ENCODE results near the gene FGD6. TPM values are rescaled to one million over a fixed set of nuclear protein-coding genes. Genes with fewer than 3 reads are reported as not detected.

The FGD6 gene
- polyA plus RNA-seq, 1 donor (not counting 4 experiments of a cell fraction or from before 2014, with no cell fraction given), result 54.2 TPM

- Histone ChIP-seq H3K27me3 (ENCODE audit: control insufficient read depth, extremely low read depth, insufficient read depth, low read length) (no peaks in the 10 kb centered on the region), H3K9ac (ENCODE audit: control insufficient read depth, extremely low read depth, insufficient read depth, low read length) (no peak overlapping the region), H3K4me1 (ENCODE audit: control insufficient read depth, extremely low read depth, insufficient read depth, low read length) (peaks cover 14% of the 10 kb centered on the region), H3K27ac (ENCODE audit: control insufficient read depth, insufficient read depth, low read length) (no peak overlapping the region), H3K36me3 (ENCODE audit: control insufficient read depth in 2 of 2, extremely low read depth in 1 of 2, insufficient read depth in 2 of 2, low read length in 2 of 2) (peaks cover 7 to 13% of the 10 kb centered on the region in 2 experiments), H4K20me1 (ENCODE audit: control insufficient read depth, extremely low read depth, insufficient read depth, low read length) (no peaks in the 10 kb centered on the region), H3K9me1 (ENCODE audit: control insufficient read depth, extremely low read depth, insufficient read depth, low read length) (no peaks in the 10 kb centered on the region), H3K79me2 (ENCODE audit: control insufficient read depth, insufficient read depth, low read length) (peaks cover 71% of the 10 kb centered on the region), H3K4me3 (ENCODE audit: control insufficient read depth in 2 of 3, extremely low read depth in 1 of 3, insufficient read depth in 2 of 3, low read depth in 1 of 3, low read length in 3 of 3) (no peak overlapping the region), H2AFZ (ENCODE audit: control insufficient read depth, low read length) (no peak overlapping the region), H3K4me2 (ENCODE audit: control insufficient read depth, extremely low read depth, insufficient read depth, low read depth, low read length) (no peak overlapping the region), H3K9me3 (ENCODE audit: control insufficient read depth, low read depth, low read length) (no peaks in the 10 kb centered on the region)
- FAIRE-seq (no peak), DNase-seq (ENCODE audit: low read depth, low spot score) (no peak)
- dilution Hi-C loops (cut with MboI; ENCODE audit: extremely low pct_ligation_motif_present, low sequenced_read_pairs), result loop anchor here (5.0 kb wide), 1 partner anchor 43 kb away; no protein-coding TSS in a partner anchor
- no peak for TF ChIP-seq EZH2 (IDR thresholded peaks at IDR 0.05; ENCODE audit: low read length)
- no peak for TF ChIP-seq CTCF (optimal IDR thresholded peaks at IDR 0.05 in 1 of 3, IDR thresholded peaks at IDR 0.05 in 1 of 3, conservative IDR thresholded peaks at IDR 0.05 in 1 of 3; ENCODE audit: extremely low read depth in 1 of 3, insufficient read depth in 2 of 3, low read length in 3 of 3)
Measured at GRCh38 chr12:95164656-95165055, 52.6 kb downstream of the FGD6 start.

- TF ChIP-seq CTCF (optimal IDR thresholded peaks at IDR 0.05 in 1 of 3, IDR thresholded peaks at IDR 0.05 in 1 of 3, conservative IDR thresholded peaks at IDR 0.05 in 1 of 3; ENCODE audit: extremely low read depth in 1 of 3, insufficient read depth in 2 of 3, low read length in 3 of 3), result no peak
- TF ChIP-seq EZH2 (IDR thresholded peaks at IDR 0.05; ENCODE audit: low read length), result no peak
- H3K27ac ChIP-seq (ENCODE audit: control insufficient read depth, insufficient read depth, low read length), result no peak overlapping the region
- dilution Hi-C loops (cut with MboI; ENCODE audit: extremely low pct_ligation_motif_present, low sequenced_read_pairs), result no loop called here
- DNase-seq (ENCODE audit: low read depth, low spot score) (no peak), FAIRE-seq (no peak)
- no peak overlapping the region for H3K9ac ChIP-seq (ENCODE audit: control insufficient read depth, extremely low read depth, insufficient read depth, low read length)
- peaks cover 48% of the 10 kb centered on the region for H3K79me2 ChIP-seq (ENCODE audit: control insufficient read depth, insufficient read depth, low read length)
- peaks cover 6 to 7% of the 10 kb centered on the region in 2 experiments for H3K36me3 ChIP-seq (ENCODE audit: control insufficient read depth in 2 of 2, extremely low read depth in 1 of 2, insufficient read depth in 2 of 2, low read length in 2 of 2)
- H3K4me1 ChIP-seq (ENCODE audit: control insufficient read depth, extremely low read depth, insufficient read depth, low read length), result no peaks in the 10 kb centered on the region
- no peaks in the 10 kb centered on the region for H3K9me1 ChIP-seq (ENCODE audit: control insufficient read depth, extremely low read depth, insufficient read depth, low read length)
- no peaks in the 10 kb centered on the region for H3K9me3 ChIP-seq (ENCODE audit: control insufficient read depth, low read depth, low read length)
- H2AFZ ChIP-seq (ENCODE audit: control insufficient read depth, low read length), result no peak overlapping the region
- no peak overlapping the region for H3K4me2 ChIP-seq (ENCODE audit: control insufficient read depth, extremely low read depth, insufficient read depth, low read depth, low read length)
- H3K4me3 ChIP-seq (ENCODE audit: control insufficient read depth in 2 of 3, extremely low read depth in 1 of 3, insufficient read depth in 2 of 3, low read depth in 1 of 3, low read length in 3 of 3), result no peak overlapping the region
- no peaks in the 10 kb centered on the region for H3K27me3 ChIP-seq (ENCODE audit: control insufficient read depth, extremely low read depth, insufficient read depth, low read length)
- no peaks in the 10 kb centered on the region for H4K20me1 ChIP-seq (ENCODE audit: control insufficient read depth, extremely low read depth, insufficient read depth, low read length)
Measured at GRCh38 chr12:95158919-95159318, 58.3 kb downstream of the FGD6 start.

Measured in keratinocyte (primary cell).